Measurements from ENCODE around the gene HSP90AB1.

HSP90AB1 gene

DNA sequence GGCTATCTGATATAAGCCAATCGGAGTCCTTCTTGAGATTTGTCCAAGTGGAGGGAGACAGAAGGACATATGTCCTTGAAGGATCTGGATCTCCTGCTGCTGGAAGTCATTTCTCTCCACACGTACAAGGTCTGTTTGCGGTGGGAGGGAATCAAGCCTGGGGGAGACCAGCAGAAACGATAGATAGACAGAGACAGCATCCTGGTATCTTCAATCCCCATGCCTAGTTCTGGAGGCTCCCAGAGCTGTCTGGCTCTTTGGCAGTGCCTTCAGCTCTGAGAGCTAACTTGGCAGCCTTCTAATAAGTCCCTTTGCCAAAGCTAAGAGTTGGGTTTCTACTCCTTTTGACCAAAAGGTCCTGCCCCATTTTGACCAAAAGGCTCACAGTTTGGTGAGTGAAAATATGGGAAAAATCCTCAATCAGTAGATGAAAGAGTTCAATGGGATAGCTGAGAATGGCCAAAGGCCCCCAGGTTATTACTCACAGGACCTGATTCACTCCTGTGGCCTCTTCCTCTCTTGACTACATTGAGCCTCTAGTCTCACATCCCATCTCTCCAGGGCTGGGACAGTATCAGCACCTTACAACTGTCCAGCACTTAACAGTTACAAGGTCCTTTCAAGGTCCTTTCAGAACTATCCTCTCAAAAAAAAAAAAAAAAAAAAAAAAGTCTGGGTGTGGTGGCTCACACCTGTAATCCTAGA, 45.9 kb downstream of the HSP90AB1 start:
- no peak for DNase-seq

- DNase-seq: no peak
Observed at GRCh38 chr6:44294832-44295791, 48.2 kb downstream of the HSP90AB1 start.

- no peak for DNase-seq
Observed at GRCh38 chr6:44297063-44298038, 50.5 kb downstream of the HSP90AB1 start.

DNA sequence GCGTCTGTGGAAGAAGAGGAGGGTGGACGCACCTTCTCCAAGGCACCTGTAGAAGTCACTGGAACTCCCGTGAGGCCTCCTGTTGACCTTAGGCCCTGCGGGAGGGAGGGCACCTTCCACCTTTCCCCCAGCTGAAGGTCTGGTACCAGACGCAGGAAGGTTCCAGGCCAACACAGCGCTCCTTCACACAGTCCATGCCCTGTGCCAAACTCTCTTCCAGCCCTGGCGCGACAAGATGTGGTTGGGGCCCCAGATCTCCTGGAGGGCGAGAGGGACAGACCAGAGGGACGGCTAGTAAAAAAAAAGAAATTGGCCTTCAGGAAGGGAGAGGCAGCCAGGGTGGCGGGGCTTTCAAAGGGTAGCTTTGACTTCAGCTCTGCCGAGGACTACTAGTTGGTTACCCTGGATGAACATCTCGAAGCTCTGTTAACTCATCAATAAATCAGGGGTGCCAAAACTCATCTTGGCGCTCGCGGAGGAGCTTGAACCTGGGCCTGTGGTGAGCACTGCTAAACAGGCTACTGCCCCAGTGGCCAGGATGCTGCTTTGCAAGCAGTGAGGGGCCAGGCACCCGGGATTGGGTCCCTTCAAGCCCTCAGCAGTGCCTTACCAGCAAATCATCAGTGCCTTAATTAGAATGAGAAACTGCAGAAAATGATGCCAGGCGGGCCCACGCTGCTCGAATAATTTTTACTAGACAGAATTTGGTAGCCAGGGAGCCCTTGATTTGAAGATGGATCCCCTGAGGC, 51.3 kb downstream of the HSP90AB1 start:
- no peak for DNase-seq

GRCh38 chr6:44298864-44299263, 52.0 kb downstream of the HSP90AB1 start:
- DNase-seq: no peak

- DNase-seq: no peak
Observed at GRCh38 chr6:44300292-44300823, 53.5 kb downstream of the HSP90AB1 start.

DNA sequence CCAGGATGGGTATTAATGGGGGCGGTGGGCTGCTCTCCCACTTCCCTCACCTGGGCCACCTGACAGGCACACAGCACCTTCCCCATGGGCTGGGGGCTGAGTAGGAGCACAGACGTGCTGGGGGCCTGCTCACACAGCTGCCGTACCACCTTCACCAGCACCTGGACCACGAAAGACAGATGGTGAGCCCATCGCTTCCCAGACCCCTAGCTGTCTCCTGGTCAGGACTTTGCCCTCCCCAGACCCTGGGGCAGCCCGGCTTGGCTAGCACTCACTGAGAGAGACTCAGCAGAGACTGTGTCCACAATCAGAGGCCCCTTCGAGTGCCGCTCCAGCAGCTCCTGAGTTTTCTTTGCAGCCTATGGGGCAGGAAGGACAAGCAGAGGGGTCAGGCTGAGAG, 54.2 kb downstream of the HSP90AB1 start:
- no peak for DNase-seq

DNA sequence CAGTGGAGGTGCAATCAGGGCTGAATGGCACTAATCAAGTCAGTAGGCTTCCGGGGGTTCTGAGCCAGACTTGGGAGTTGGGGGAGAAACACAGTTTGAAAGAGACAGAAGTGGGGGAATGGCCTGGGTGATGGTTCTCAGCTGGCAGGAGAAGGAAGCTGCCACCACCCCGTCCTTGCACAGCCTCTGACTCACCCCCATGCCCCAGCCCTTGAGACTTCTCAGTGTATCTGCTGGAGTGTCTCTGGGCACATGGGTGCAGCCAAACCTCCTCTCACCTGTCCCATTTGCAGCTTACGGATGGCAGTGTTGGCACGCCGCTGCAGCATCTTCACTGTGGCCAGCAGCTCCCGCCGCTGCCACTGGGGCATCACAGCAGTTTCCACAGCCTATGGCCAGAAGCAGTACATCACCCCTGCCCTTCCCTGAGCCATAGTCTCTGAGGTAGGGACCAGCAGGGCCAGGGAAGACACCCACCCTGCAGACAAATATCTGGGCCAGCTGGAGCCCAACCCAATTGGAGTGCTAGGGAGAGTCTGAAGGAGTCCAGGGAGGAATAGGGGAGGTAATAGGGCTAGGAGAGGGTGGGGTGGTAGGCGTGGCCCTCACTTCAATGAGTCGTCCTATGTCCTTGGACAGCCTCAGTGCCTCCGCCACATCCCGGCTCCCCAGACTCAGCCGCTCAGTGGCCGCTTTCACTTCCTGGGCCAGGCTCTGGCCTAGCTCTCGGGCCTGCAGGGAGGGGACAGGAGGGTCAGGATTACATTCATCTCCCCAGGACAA, 55.1 kb downstream of the HSP90AB1 start:
- no peak for DNase-seq

- DNase-seq: no peak
Observed at GRCh38 chr6:44302856-44303255, 56.0 kb downstream of the HSP90AB1 start.
